HUES48 (cell line): ENCODE measurements around the gene ABHD14A.

Experiments used
- H3K27ac ChIP-seq: one replicate; pipeline ENCODE4 v1.7.0; 2013; ENCODE audit warnings: low read depth, low read length, inconsistent platforms
- H3K27me3 ChIP-seq: 2 replicates; pipeline ENCODE4 v1.6.1; 2013; ENCODE audit warnings: mild to moderate bottlenecking, low read length; ENCODE audit not compliant: control insufficient read depth, insufficient read depth
- H3K36me3 ChIP-seq: 2 replicates; pipeline ENCODE4 v1.6.1; 2013; ENCODE audit warnings: low read length; ENCODE audit not compliant: control insufficient read depth, insufficient read depth
- H3K4me1 ChIP-seq: 2 replicates; pipeline ENCODE4 v1.6.1; 2013; ENCODE audit warnings: mild to moderate bottlenecking, low read length; ENCODE audit not compliant: control insufficient read depth, insufficient read depth
- H3K4me3 ChIP-seq: 2 replicates; pipeline ENCODE4 v1.5.1; 2013; ENCODE audit warnings: mild to moderate bottlenecking, low read depth, low read length
- H3K9ac ChIP-seq: 2 replicates; pipeline ENCODE4 v1.6.1; 2013; ENCODE audit warnings: mild to moderate bottlenecking, low read depth, low read length, moderate library complexity
- H3K9me3 ChIP-seq: 2 replicates; pipeline ENCODE4 v1.6.1; 2013; ENCODE audit warnings: low read length; ENCODE audit not compliant: control insufficient read depth, insufficient read depth

The ABHD14A gene

DNA sequence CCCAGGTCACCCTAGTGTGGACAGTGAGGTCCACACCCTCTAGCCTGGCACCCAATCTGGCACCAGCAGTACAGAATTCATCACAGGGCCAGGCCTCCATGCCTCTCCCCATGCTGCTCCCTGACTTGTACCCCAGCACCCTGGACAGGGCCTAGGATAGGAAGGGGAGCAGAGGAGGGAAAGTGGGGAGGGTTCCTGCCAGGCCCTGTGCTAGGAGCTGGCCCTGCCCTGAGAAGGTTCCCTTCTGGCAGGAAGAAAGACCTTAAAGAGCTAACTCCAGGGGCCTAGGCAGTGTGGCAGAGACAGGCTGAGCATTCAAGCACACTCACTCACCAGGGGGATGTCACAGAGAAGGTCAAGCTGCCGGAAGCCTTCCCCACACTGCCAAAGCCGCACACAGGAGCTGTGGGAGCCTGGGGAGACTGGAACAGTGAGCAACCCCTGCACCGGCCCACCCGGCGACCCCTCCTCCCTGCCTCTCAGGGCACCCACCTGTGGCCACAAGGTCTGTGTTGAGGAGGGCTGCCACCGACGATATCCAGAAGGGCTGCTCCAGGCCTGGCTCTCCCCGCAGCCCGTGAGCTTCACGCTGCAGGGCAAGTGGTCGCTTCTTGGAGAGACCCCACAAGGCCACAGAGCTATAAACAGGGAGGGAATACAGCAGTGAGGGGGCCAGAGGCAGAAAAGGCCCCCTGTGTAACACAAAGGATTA, 40.6 kb upstream of the ABHD14A start:
- H3K9ac ChIP-seq, result no peak overlapping the region
- no peaks in the 10 kb centered on the region for H3K27me3 ChIP-seq
- peaks cover 72% of the 10 kb centered on the region for H3K36me3 ChIP-seq
- no peak overlapping the region for H3K4me3 ChIP-seq
- no peak overlapping the region for H3K27ac ChIP-seq
- no peaks in the 10 kb centered on the region for H3K4me1 ChIP-seq
- H3K9me3 ChIP-seq, result no peaks in the 10 kb centered on the region

GRCh38 chr3:51934991-51935885, 39.6 kb upstream of the ABHD14A start:
- Histone ChIP-seq H3K27ac (no peak overlapping the region), H3K36me3 (peaks cover 78% of the 10 kb centered on the region), H3K4me3 (no peak overlapping the region), H3K9me3 (no peaks in the 10 kb centered on the region), H3K9ac (no peak overlapping the region), H3K27me3 (no peaks in the 10 kb centered on the region), H3K4me1 (no peaks in the 10 kb centered on the region)

DNA sequence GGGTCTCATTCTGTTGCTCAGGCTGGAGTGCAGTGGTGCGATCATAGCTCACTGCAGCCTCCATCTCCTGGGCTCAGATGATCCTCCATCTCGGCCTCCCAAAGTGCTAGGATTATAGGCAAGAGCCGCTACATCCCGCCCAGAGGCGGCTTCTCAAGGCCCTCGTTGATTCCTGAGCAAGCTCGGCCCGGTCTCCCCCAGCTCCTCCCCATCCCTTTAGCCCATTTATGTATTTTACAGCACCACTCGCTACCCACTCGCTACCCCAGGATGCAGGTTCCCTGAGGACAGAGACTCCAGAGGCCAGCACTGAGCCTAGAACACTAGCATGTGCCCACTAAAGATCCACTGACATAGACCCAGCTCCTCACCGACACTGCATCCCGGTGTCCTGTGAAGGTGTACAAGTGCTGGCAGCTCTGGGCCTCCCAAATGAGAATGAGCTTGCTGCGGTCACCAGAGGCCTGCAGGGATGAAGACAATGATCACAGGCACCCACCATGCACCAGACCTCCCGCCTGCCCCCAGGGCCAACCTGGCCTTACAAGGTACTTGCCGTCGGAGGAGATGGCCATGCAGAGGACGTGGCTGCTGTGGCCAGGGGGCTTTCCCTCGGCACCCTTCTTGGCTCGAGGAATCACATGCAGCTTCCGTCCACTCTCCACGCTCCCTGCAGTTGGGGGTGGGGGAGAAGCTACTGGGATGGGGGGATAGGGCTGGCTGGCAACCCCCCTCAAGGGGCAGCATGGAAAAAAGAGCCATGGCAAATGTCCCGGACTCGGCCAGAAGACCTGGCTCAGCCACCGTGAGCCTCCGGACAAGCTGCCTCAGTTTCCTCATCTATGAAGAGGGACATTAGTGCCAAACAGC, 38.7 kb upstream of the ABHD14A start:
- Histone ChIP-seq H3K4me3 (no peak overlapping the region), H3K9me3 (no peaks in the 10 kb centered on the region), H3K4me1 (no peaks in the 10 kb centered on the region), H3K27me3 (no peaks in the 10 kb centered on the region), H3K9ac (no peak overlapping the region), H3K27ac (no peak overlapping the region), H3K36me3 (peaks cover 75% of the 10 kb centered on the region)

DNA sequence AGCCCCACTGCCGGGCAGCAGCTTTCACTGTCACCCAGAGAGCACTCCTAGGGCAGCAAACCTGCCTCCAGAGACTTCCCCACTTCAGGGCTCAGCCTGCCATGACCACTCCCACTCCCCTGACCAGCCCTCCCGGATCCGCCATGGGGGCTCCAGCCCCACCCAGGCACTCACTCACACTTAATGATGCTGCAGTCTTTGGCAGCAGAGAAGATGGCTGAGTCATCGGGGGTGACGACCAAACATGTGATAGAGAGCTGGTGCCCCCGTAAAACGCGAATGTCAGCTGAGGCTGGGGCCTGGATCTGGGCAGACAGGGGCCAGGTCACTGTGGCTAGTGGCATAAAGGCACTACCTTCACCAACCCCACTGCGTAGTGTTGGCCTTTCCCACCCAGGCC, 37.9 kb upstream of the ABHD14A start:
- Histone ChIP-seq H3K9me3 (no peaks in the 10 kb centered on the region), H3K36me3 (peaks cover 75% of the 10 kb centered on the region), H3K9ac (no peak overlapping the region), H3K27me3 (no peaks in the 10 kb centered on the region), H3K4me1 (no peaks in the 10 kb centered on the region), H3K27ac (no peak overlapping the region), H3K4me3 (no peak overlapping the region)

DNA sequence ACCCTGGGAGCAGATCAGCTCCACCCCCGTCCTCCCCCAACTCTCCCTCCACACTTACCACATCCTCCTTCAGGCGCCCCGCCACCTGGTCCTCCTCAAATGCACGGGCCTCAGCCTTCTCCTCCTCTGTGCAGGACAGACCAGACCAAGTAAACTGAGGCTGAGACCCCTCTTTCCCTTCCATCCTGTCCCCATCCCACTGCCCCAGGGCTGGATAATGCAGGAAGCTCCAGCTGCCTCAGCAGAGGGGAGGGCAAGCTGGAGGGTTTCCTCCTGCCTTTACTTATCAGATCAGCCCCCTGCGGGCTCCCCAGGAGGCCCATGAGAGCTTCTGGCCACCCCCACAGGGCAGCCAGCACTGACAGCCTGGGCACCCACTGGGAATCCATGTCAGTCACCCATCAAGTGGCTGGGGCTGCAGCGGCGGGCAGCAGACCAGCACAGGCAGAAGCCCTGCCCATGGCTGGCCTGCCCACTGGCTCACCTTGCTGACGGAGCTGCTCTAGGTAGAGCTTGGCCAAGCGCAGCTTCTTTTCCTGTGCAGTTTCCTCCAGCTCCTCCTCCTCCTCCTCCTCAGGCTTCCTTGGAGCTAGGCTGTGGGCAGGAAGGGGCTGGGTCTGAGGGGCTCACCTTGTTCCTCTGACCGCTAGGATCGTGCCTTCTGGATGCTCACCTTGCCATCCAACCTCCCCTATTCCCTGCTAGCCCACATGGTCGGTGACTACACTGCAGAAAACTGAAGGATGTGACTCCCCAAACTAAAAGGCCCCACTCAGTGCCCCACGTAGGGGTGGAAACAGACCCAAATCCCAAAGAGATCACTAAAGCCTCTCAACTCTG, 37.0 kb upstream of the ABHD14A start:
- Histone ChIP-seq H3K36me3 (peaks cover 69% of the 10 kb centered on the region), H3K9me3 (no peaks in the 10 kb centered on the region), H3K4me1 (peaks cover 3% of the 10 kb centered on the region; the same call in 1 of the 2 replicates), H3K4me3 (no peak overlapping the region), H3K9ac (no peak overlapping the region), H3K27me3 (no peaks in the 10 kb centered on the region), H3K27ac (no peak overlapping the region)

GRCh38 chr3:51938780-51939425, 36.0 kb upstream of the ABHD14A start:
- Histone ChIP-seq H3K36me3 (peaks cover 59% of the 10 kb centered on the region), H3K27ac (no peak overlapping the region), H3K4me1 (peaks cover 3% of the 10 kb centered on the region; the same call in 1 of the 2 replicates), H3K4me3 (no peak overlapping the region), H3K9ac (no peak overlapping the region), H3K27me3 (no peaks in the 10 kb centered on the region), H3K9me3 (no peaks in the 10 kb centered on the region)

DNA sequence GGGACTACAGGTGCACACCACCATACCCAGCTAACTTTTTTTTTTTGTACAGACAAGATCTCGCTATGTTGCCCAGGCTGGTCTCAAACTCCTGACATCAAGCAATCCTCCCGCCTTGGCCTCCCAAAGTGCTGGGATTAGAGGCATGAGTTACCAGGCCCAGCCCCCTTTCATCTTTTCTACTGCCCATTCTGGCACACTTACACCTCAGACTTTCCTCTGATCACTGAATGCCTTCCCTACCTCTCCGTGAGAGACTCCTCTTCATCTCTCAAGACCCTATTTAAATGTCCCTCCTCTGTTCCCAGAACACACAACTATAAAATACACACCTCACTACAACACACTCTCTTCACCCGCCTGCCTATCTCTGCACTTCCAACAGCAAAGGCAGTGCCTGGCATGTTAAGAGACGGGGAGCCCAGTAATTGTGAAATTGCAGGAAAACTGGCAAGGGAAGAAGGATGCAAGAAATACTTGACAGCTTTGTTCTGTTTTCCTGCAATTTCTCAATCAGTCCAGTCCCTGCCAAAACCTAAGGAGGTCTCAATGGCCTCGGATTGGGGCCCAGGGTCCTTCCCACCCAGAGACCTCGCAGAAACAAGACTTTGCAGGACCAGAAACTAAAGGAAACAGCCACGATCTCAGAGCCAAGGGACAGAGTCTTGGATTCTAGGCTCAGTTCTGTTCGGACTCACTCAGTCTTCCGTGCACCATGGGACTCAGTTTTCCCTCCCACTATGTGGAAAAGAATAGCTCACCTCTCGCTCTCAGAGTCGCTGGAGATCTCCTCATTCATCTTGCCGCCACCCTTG, 34.0 kb upstream of the ABHD14A start:
- Histone ChIP-seq H3K4me1 (peaks cover 3% of the 10 kb centered on the region; the same call in 1 of the 2 replicates), H3K9ac (peak overlapping the region; percentile 52), H3K27me3 (no peaks in the 10 kb centered on the region), H3K36me3 (peaks cover 40% of the 10 kb centered on the region), H3K9me3 (no peaks in the 10 kb centered on the region), H3K27ac (no peak overlapping the region), H3K4me3 (peak overlapping the region; percentile 77)

DNA sequence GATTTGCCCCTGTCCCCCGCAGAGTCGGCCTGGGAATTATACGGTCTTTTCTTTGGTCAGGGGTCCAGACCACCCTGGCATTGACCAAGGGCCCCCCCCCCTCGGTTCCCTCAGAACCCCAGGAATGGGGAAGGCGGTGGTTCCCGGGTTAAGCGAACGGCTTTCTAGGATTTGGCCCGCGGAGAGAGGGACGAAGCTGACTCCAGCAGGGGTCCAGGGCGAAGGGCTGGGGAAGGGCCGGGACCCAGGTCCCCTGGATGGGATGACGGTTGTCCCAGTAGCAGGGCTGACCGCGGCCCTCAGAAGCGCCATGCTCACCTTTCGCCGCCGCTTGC, 33.4 kb upstream of the ABHD14A start:
- H3K4me1 ChIP-seq, result peaks cover 3% of the 10 kb centered on the region; the same call in 1 of the 2 replicates
- H3K9me3 ChIP-seq, result no peaks in the 10 kb centered on the region
- peak overlapping the region; percentile 52 for H3K9ac ChIP-seq
- H3K27ac ChIP-seq, result peak overlapping the region; percentile 72
- no peaks in the 10 kb centered on the region for H3K27me3 ChIP-seq
- peaks cover 34% of the 10 kb centered on the region for H3K36me3 ChIP-seq
- peak overlapping the region; percentile 77 for H3K4me3 ChIP-seq

DNA sequence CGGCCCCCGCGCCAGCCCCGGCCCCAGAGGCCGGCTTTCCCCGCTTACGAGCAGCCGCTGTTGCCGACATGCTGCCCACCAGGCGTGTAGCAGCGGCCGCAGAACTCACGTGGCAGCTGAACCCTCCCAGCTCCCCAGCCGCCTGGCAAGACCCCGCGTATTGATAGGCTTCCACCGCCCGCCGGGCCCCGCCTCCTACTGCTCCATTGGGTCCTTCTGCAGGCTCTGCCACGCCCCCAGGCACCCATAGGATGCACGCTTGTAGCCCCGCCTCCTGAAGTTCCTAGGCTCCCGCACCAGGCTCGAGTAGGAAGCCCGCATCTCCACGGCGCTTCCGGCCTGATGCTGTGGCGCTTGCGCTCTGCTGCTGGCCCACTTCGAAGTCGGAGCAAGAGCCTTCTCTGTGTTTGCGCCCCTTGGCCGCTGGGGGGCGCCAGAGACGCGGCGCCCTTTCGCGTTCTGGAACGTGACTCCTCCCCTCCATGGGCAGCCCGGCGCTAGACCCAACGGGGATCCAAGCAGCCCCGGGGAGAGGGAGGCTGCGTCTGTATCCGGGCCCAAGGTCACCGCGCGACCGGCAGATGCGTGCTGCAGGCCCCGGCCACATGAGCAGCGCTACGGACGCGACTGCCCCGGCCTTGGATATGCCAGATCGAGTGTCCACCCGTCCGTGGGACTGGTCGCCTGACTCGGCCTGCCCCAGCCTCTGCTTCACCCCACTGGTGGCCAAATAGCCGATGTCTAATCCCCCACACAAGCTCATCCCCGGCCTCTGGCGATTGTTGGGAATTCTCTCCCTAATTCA, 32.9 kb upstream of the ABHD14A start, which contains the start of the genes PARP3 and RRP9:
PARP3 (plus strand) TSS at position 566 of the 805 bp plus-strand sequence. CDS start 993 bp downstream, outside the sequence.
RRP9 (minus strand) TSS at position 107 of the 805 bp plus-strand sequence; CDS start at position 70, 37 bp downstream.
- peaks cover 28% of the 10 kb centered on the region for H3K36me3 ChIP-seq
- peak within 1 kb of the TSS; percentile 72 for H3K27ac ChIP-seq
- no peaks in the 10 kb centered on the region for H3K9me3 ChIP-seq
- peak within 1 kb of the TSS; percentile 77 for H3K4me3 ChIP-seq
- H3K9ac ChIP-seq, result peak within 1 kb of the TSS; percentile 52
- H3K4me1 ChIP-seq, result peaks cover 3% of the 10 kb centered on the region; the same call in 1 of the 2 replicates
- no peaks in the 10 kb centered on the region for H3K27me3 ChIP-seq
